ENCODE measurements around the gene CFAP299.

CFAP299 gene

DNA sequence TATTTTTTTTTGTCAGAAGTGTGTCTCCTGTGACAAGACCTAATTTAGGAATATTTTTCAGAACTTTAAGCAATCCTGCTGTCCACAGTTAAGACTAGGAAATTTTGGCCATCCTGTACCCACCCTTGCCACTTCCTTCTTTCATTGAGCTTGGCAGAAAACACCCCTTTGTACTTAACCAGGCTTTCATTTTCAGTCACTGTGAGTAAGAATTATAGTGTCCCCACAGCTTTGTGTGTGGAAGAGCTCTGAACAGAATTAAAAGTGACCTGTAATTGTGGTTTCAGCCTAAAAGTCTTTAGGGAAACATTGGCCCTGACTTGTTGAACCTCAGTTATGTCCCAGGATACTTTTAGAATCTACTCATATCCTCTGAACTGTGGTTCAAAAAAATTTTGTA, 541.3 kb downstream of the CFAP299 start:
- peaks cover 4% of the 10 kb centered on the region for H3K36me3 Mint-ChIP-seq
- peaks cover 3% of the 10 kb centered on the region for H3K27me3 Mint-ChIP-seq
- no peak overlapping the region for H3K27ac Mint-ChIP-seq
- H3K4me1 Mint-ChIP-seq (ENCODE audit: low read depth), result peaks cover 5% of the 10 kb centered on the region
- no peaks in the 10 kb centered on the region for H3K9me3 Mint-ChIP-seq (ENCODE audit: low read depth)
- H3K4me3 Mint-ChIP-seq, result no peak overlapping the region

DNA sequence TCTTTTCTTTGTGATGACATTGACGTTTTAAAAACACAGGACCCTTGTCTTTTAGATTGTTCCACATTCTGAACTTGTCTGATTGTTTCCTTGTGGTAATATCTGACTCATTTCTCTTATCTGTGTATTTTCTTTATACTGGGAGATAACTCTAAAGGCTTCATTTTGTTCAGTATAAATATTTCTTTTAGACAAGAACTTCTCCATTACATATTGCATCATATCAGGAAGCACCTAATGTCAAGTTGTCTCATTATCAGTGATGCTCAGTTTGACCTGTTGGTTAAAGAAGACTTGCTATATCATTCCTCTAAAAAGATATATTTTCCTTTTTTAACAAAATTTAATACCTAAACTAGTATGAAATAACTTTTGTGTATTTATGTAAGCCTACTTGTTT, 542.7 kb downstream of the CFAP299 start:
- peaks cover 5% of the 10 kb centered on the region for H3K4me1 Mint-ChIP-seq (ENCODE audit: low read depth)
- H3K4me3 Mint-ChIP-seq, result no peak overlapping the region
- peaks cover 6% of the 10 kb centered on the region for H3K36me3 Mint-ChIP-seq
- peaks cover 3% of the 10 kb centered on the region for H3K27me3 Mint-ChIP-seq
- no peak overlapping the region for H3K27ac Mint-ChIP-seq
- no peaks in the 10 kb centered on the region for H3K9me3 Mint-ChIP-seq (ENCODE audit: low read depth)

DNA sequence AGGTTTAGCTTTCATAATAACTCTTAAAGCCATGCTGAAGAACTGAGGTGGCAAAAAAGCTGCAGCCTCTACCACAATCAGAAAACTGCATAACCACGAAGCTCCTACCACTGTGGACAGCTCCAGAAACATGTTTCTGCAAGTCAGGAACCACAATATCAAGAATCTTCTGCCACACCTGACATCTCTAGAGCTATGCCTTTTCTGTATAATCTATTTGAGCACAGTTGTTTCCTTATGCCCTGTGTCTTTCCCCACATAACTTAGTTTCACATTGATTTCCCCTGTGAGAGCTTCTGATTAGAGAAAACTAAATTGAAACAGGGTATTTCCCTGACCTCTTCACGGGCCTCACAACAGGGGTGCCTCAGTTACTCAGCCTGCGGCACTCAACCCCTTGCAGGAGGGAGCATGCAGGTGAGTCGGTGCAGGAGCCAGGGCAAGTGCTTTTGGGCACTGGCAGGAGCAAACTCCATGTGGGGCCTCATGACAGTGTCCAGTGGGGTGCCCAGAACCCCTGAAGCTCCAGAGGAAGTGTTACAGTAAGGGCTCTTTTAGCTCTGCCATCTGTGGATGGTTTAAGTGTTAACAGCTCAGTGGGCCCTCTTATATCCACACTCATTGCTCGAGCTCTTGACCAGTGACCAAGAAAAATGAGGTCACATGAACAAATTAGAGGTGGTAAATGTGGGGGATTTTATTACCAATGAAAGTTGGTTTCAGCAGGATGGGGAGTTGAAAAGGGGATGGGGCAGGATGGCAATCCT, 562.2 kb downstream of the CFAP299 start:
- Mint-ChIP-seq H3K27ac (no peak overlapping the region), H3K4me3 (no peak overlapping the region), H3K4me1 (ENCODE audit: low read depth) (no peaks in the 10 kb centered on the region), H3K36me3 (peaks cover 2% of the 10 kb centered on the region), H3K27me3 (no peaks in the 10 kb centered on the region), H3K9me3 (ENCODE audit: low read depth) (peaks cover 12% of the 10 kb centered on the region)

DNA sequence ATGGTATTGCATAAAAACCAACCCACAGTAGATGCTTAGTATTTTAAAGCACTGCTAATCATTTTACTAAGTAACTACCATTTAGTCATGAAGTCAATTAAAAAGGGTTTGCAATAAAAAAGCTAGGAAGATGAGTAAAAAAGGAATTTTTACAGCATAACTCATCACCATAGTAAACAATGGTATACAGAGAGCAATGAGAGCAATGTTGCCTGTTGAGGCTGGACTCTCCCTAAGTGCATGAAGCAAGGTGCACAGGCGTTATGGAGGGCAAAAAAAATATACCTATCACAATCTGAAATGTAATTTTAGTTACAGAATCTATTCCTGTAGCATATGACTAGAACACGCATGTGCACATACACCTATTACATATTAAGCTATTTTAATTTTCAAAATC, 565.4 kb downstream of the CFAP299 start:
- Mint-ChIP-seq H3K9me3 (ENCODE audit: low read depth) (no peaks in the 10 kb centered on the region), H3K27me3 (no peaks in the 10 kb centered on the region), H3K27ac (no peak overlapping the region), H3K4me3 (no peak overlapping the region), H3K4me1 (ENCODE audit: low read depth) (no peaks in the 10 kb centered on the region), H3K36me3 (peaks cover 2% of the 10 kb centered on the region)

DNA sequence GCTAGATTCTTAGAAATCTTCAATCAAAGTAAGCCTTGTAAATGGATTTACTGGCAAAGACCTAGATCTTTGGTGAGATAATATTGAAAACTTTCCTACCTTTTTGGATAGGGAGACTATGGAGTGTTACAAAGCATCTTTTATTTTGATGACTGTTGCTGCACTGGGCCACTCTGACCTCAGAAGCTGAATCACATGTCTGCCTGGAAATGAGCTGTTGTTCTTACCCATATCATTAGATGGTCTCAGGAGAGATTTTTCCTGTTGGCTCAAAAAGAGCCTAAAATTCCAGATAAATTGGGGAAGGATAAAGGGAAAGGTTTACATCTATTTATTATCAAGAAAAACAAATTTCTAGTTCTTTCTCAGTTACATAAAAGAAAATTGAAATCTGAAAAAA, 567.5 kb downstream of the CFAP299 start:
- H3K4me1 Mint-ChIP-seq (ENCODE audit: low read depth), result no peaks in the 10 kb centered on the region
- no peaks in the 10 kb centered on the region for H3K27me3 Mint-ChIP-seq
- H3K9me3 Mint-ChIP-seq (ENCODE audit: low read depth), result peaks cover 7% of the 10 kb centered on the region
- H3K36me3 Mint-ChIP-seq, result peaks cover 11% of the 10 kb centered on the region
- no peak overlapping the region for H3K27ac Mint-ChIP-seq
- no peak overlapping the region for H3K4me3 Mint-ChIP-seq

DNA sequence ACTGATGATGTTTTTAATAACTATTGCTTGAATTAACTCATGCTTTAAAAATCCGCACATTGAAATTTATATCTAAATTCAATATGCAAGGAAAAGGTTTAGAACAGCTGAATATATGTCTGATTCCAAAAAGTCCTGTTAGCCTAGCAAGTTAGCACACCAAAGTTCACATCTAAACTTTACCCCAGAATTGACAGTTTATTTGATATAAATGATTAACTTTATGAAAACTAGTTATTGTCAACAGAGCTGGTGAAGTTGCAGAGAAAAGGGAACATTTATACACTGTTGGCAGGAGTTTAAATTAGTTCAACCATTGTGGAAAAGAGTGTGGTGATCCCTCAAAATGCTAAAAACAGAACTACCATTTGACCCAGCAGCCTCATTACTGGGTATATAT, 574.4 kb downstream of the CFAP299 start:
- Mint-ChIP-seq H3K9me3 (ENCODE audit: low read depth) (peaks cover 7% of the 10 kb centered on the region), H3K27me3 (no peaks in the 10 kb centered on the region), H3K36me3 (peaks cover 13% of the 10 kb centered on the region), H3K4me3 (no peak overlapping the region), H3K4me1 (ENCODE audit: low read depth) (no peaks in the 10 kb centered on the region), H3K27ac (no peak overlapping the region)

DNA sequence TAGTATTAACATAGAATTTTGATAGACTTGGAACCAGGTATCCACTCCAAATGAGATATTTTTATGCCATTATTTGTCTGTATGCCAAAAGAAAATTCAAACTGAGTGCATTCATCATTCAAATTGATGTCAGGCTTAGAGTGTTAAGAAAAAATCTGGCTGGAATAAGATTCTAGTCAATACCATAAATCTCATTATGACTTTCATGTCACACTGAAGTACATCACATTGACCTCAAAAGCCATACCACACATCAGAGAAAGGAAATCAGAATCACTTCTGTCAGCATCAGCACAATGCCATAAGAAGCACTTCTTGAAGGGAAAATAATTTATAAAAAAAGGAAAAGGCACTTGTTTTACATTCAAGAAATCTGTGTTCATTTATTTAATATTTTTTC, 575.9 kb downstream of the CFAP299 start:
- no peaks in the 10 kb centered on the region for H3K4me1 Mint-ChIP-seq (ENCODE audit: low read depth)
- no peak overlapping the region for H3K4me3 Mint-ChIP-seq
- H3K9me3 Mint-ChIP-seq (ENCODE audit: low read depth), result peaks cover 7% of the 10 kb centered on the region
- H3K27ac Mint-ChIP-seq, result no peak overlapping the region
- H3K27me3 Mint-ChIP-seq, result no peaks in the 10 kb centered on the region
- H3K36me3 Mint-ChIP-seq, result peaks cover 9% of the 10 kb centered on the region

DNA sequence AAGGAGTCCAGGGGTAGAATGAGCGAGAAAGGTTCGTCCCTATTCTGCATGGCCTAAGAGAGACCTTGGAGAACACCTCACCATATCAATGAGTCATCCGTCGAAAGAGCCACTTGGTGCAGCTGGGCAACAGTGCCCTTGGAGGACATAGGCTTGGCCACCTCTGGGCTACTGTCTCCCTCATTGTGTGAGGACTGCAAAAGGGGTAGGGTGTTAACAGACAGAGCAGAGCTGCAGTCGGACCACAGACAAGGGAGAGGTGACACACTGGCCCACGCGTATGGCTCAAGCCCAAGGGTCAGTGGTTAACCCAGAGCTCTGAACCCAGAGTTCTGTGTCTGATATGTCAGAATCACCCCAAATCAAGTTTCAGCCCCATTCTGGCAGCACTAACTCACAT, 576.8 kb downstream of the CFAP299 start:
- peaks cover 3% of the 10 kb centered on the region for H3K36me3 Mint-ChIP-seq
- H3K4me1 Mint-ChIP-seq (ENCODE audit: low read depth), result no peaks in the 10 kb centered on the region
- H3K4me3 Mint-ChIP-seq, result no peak overlapping the region
- no peak overlapping the region for H3K27ac Mint-ChIP-seq
- H3K9me3 Mint-ChIP-seq (ENCODE audit: low read depth), result peaks cover under 1% of the 10 kb centered on the region
- H3K27me3 Mint-ChIP-seq, result no peaks in the 10 kb centered on the region

DNA sequence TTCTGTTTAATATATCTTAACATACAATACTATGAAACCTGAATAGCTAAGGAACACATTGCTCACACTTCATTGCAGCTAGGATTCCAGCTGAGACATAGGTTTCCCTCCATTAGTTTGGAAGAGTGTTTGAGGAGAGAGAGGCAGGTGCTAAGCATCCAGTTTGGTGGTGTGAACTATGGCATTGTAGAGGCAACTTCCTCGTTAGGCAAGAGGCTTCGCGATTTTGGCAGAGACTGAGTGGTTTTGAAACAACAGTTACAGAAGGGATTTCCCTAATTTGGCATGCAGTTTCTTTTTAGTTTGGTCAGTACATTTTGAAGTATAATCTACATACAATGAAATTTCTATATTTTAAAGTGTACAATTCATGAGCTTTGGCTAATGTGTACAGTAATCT, 577.9 kb downstream of the CFAP299 start:
- Mint-ChIP-seq H3K27ac (no peak overlapping the region), H3K4me3 (no peak overlapping the region), H3K36me3 (peaks cover 2% of the 10 kb centered on the region), H3K4me1 (ENCODE audit: low read depth) (no peaks in the 10 kb centered on the region), H3K27me3 (no peaks in the 10 kb centered on the region), H3K9me3 (ENCODE audit: low read depth) (no peaks in the 10 kb centered on the region)

DNA sequence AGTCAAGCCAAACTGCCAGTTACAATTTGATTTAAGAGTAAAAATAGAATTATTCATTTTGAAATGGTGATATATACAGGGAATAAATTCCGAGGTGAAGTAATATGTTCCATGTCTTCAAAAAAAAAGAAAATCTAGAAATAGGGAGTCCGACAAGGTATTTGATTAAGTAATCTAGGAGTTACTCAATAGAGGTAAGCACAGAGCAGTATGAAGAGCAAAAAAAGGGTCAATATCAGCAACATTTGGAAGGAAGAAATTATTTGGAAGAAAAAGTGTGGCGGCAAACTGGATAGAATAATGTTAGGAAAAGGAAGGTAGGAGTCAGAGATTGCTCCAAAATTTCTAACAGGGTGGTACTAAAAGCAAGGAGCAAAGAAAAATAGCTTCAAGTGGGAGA, 581.2 kb downstream of the CFAP299 start:
- Mint-ChIP-seq H3K27me3 (no peaks in the 10 kb centered on the region), H3K36me3 (no peaks in the 10 kb centered on the region), H3K9me3 (ENCODE audit: low read depth) (no peaks in the 10 kb centered on the region), H3K27ac (no peak overlapping the region), H3K4me3 (no peak overlapping the region), H3K4me1 (ENCODE audit: low read depth) (no peaks in the 10 kb centered on the region)

DNA sequence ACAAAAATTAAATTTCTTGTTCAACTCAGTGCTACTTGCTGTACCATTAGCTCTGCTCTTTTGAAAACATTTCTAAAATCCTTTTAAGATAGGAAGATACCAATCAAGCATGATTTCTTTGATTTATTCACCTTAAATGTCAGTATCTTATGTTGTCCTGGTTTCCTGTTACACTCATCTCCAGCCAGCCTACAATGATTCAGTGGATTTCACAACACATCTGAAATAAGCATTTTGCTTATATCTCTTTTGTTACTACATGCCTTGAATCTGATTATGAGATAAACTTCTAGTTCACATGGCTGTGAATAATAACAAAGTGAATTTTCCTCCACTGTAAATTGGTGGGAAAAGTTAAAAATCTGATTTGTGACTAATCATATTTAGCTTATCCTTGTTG, 582.5 kb downstream of the CFAP299 start:
- Mint-ChIP-seq H3K4me3 (no peak overlapping the region), H3K9me3 (ENCODE audit: low read depth) (no peaks in the 10 kb centered on the region), H3K27me3 (no peaks in the 10 kb centered on the region), H3K27ac (no peak overlapping the region), H3K4me1 (ENCODE audit: low read depth) (no peaks in the 10 kb centered on the region), H3K36me3 (no peaks in the 10 kb centered on the region)

DNA sequence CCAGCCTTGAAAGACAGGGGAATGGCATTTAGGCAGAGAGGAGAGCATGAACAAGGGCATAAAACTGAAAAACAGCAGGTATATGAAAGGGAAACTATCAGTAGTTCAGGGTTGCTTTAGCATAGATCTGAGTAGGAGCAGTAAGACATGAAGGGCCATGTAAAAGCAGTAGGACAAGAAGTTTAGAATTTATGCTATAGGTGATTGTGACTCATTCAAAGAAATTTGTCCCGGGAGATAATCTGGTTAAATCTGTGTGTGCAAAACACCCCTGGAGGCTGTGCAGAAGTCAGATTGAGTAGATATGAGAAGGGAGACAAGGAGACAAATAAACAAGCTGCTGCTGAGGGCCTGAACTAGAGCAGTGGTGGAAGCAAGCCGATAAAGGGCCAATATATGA, 585.9 kb downstream of the CFAP299 start:
- Mint-ChIP-seq H3K27ac (no peak overlapping the region), H3K4me3 (no peak overlapping the region), H3K27me3 (no peaks in the 10 kb centered on the region), H3K4me1 (ENCODE audit: low read depth) (no peaks in the 10 kb centered on the region), H3K9me3 (ENCODE audit: low read depth) (no peaks in the 10 kb centered on the region), H3K36me3 (no peaks in the 10 kb centered on the region)

DNA sequence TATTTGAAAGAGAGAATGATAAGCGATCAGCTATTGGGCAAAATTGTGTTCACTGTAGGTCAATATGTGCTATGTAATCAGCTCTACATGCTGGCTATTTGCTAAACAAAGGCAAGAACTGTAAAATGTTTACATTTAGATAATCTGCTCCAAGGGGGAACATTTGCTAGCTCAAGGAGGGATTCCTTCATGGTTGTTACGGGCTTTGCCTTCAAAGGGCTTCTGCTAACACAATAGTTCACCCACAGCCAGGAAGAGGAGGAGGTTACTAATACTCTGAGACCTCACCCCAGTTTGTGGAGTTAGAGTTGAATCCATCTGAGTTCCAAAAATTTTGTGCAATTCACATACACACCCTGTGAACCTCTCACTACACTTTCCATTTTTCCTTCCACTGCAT, 587.4 kb downstream of the CFAP299 start:
- Mint-ChIP-seq H3K27me3 (no peaks in the 10 kb centered on the region), H3K27ac (no peak overlapping the region), H3K36me3 (no peaks in the 10 kb centered on the region), H3K4me1 (ENCODE audit: low read depth) (no peaks in the 10 kb centered on the region), H3K4me3 (no peak overlapping the region), H3K9me3 (ENCODE audit: low read depth) (no peaks in the 10 kb centered on the region)

DNA sequence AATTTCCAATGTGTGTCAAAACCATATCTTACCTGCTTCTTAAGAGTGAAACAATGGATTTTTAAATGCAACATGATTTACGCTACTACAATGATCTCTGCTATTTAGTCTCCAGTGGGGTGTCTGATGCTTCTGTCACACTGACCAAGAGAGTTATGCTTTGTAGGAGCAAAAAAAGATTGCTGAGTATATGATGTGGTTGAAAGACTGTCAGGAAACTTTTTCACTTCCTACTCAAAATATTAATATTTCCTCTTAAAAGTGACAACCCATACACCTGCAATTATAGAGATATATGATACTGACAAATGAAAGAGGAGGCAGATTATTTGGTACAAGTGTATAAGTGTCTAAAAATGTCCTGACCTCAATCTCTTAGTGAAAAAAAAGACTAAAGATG, 589.8 kb downstream of the CFAP299 start:
- no peaks in the 10 kb centered on the region for H3K4me1 Mint-ChIP-seq (ENCODE audit: low read depth)
- no peak overlapping the region for H3K27ac Mint-ChIP-seq
- H3K4me3 Mint-ChIP-seq, result no peak overlapping the region
- no peaks in the 10 kb centered on the region for H3K36me3 Mint-ChIP-seq
- H3K27me3 Mint-ChIP-seq, result no peaks in the 10 kb centered on the region
- no peaks in the 10 kb centered on the region for H3K9me3 Mint-ChIP-seq (ENCODE audit: low read depth)

DNA sequence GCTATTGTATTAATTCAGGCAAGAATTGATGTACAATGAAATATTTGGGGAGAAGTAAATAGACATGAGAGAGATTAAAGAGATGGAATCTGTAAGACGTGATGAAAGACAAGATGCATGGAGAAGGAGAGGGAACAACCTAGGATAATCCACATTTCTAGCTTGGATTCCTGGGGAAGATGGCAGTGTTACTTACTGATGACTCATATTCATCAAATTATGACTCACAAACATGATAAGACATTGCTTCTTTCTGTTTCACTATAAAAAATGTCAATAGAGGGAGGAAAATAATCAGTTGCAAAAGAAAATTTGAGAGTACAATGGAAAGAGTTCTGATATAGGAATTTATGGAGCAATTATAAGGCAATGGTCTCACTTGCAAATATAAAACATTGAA, 590.9 kb downstream of the CFAP299 start:
- H3K36me3 Mint-ChIP-seq, result no peaks in the 10 kb centered on the region
- H3K27me3 Mint-ChIP-seq, result no peaks in the 10 kb centered on the region
- H3K4me1 Mint-ChIP-seq (ENCODE audit: low read depth), result no peaks in the 10 kb centered on the region
- H3K4me3 Mint-ChIP-seq, result no peak overlapping the region
- H3K9me3 Mint-ChIP-seq (ENCODE audit: low read depth), result no peaks in the 10 kb centered on the region
- H3K27ac Mint-ChIP-seq, result no peak overlapping the region

DNA sequence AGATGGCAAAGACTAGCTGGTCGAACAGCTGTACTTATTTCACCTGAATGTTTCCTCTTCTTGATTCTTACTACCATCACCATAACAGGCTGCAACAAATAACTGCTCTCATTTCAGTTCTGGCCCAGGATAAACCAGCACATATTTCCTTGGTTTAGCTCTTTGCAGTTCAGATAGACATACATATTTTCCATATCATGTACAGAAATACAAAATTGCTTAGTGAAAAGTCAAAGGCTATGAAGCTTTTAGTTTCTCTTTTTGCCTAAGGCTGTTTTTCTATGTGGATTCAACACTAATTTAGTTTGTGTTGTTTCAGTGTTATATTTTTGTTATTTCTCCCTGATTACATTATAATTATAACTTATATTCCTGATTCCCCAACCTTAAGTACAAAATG, 591.4 kb downstream of the CFAP299 start:
- Mint-ChIP-seq H3K36me3 (no peaks in the 10 kb centered on the region), H3K4me3 (no peak overlapping the region), H3K27ac (no peak overlapping the region), H3K4me1 (ENCODE audit: low read depth) (no peaks in the 10 kb centered on the region), H3K27me3 (no peaks in the 10 kb centered on the region), H3K9me3 (ENCODE audit: low read depth) (no peaks in the 10 kb centered on the region)
